GM13976 (cell line): ENCODE results near the gene DRC1.

Experiments
- DNase-seq: peaks from one replicate; pipeline ENCODE4 v3.0.0; 2012; ENCODE audit warnings: low spot score
- CTCF ChIP-seq: IDR thresholded peaks from 2 replicates; pipeline ENCODE4 v1.5.1; 2012; ENCODE audit warnings: borderline replicate concordance, mild to moderate bottlenecking; ENCODE audit not compliant: insufficient read depth; ENCODE audit errors: extremely low read depth, missing control alignments, control extremely low read depth
- in situ Hi-C: fragments of 300-500 bp; cut with MboI; formaldehyde crosslinking; loops from one replicate; pipeline ENCODE4 v1.12.0; 2022; ENCODE audit warnings: low sequenced_read_pairs, mixed read lengths, inconsistent platforms; ENCODE audit not compliant: unreplicated experiment

Gene DRC1

GRCh38 chr2:26380281-26380680 lies 21.4 kb upstream of the DRC1 start:
- no peak for TF ChIP-seq CTCF
- in situ Hi-C loops, result no loop called here
- no peak for DNase-seq

- in situ Hi-C loops, result no loop called here
- DNase-seq, result no peak
- TF ChIP-seq CTCF, result no peak
Observed at GRCh38 chr2:26382564-26382963, 19.2 kb upstream of the DRC1 start.

- DNase-seq, result no peak
- in situ Hi-C loops, result no loop called here
- no peak for TF ChIP-seq CTCF
Observed at GRCh38 chr2:26384183-26384582, 17.5 kb upstream of the DRC1 start.

GRCh38 chr2:26384597-26384996 lies 17.1 kb upstream of the DRC1 start:
- DNase-seq, result no peak
- TF ChIP-seq CTCF, result no peak
- in situ Hi-C loops, result no loop called here

GRCh38 chr2:26387189-26387588 lies 14.5 kb upstream of the DRC1 start:
- TF ChIP-seq CTCF, result no peak
- in situ Hi-C loops, result no loop called here
- DNase-seq, result no peak

GRCh38 chr2:26394694-26395093 lies 7.0 kb upstream of the DRC1 start:
- TF ChIP-seq CTCF, result no peak
- DNase-seq, result no peak
- in situ Hi-C loops, result no loop called here

- TF ChIP-seq CTCF, result no peak
- no peak for DNase-seq
- in situ Hi-C loops, result no loop called here
Observed at GRCh38 chr2:26395394-26395793, 6.3 kb upstream of the DRC1 start.
